ENCODE data around the gene MFSD6.
"Not testable (repeated sequence)": the region's sequence is repeated elsewhere in the genome, so short reads cannot be mapped to it uniquely, and the experiment has no call there.

- TF ChIP-seq, protein P1, sequence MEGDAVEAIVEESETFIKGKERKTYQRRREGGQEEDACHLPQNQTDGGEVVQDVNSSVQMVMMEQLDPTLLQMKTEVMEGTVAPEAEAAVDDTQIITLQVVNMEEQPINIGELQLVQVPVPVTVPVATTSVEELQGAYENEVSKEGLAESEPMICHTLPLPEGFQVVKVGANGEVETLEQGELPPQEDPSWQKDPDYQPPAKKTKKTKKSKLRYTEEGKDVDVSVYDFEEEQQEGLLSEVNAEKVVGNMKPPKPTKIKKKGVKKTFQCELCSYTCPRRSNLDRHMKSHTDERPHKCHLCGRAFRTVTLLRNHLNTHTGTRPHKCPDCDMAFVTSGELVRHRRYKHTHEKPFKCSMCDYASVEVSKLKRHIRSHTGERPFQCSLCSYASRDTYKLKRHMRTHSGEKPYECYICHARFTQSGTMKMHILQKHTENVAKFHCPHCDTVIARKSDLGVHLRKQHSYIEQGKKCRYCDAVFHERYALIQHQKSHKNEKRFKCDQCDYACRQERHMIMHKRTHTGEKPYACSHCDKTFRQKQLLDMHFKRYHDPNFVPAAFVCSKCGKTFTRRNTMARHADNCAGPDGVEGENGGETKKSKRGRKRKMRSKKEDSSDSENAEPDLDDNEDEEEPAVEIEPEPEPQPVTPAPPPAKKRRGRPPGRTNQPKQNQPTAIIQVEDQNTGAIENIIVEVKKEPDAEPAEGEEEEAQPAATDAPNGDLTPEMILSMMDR (IDR thresholded peaks at IDR 0.05; ENCODE audit: control extremely low read depth in 1 of 3, insufficient read depth in 1 of 3, low read depth in 1 of 3, low read length in 3 of 3): not testable (repeated sequence)
- TF ChIP-seq RFX5 (IDR thresholded peaks at IDR 0.05; ENCODE audit: borderline replicate concordance, low read depth, low read length); NANOG (IDR thresholded peaks at IDR 0.05; ENCODE audit: insufficient read depth, low read depth, low read length, poor library complexity, severe bottlenecking); TAF1 (IDR thresholded peaks at IDR 0.05; ENCODE audit: low read depth, low read length); EZH2 (IDR thresholded peaks at IDR 0.05; ENCODE audit: low read depth, low read length, severe bottlenecking); SP1 (IDR thresholded peaks at IDR 0.05; ENCODE audit: low read depth, low read length); EP300 (IDR thresholded peaks at IDR 0.05; ENCODE audit: borderline replicate concordance in 1 of 2, low read depth in 2 of 2, low read length in 2 of 2); POLR2AphosphoS5 (IDR thresholded peaks at IDR 0.05; ENCODE audit: low read depth, low read length); RAD21 (IDR thresholded peaks at IDR 0.05 in 1 of 2, conservative IDR thresholded peaks at IDR 0.05 in 1 of 2; ENCODE audit: low read depth in 2 of 2, low read length in 2 of 2); TBP (IDR thresholded peaks at IDR 0.05; ENCODE audit: low read depth, low read length); POLR2A (IDR thresholded peaks at IDR 0.05; ENCODE audit: control extremely low read depth in 1 of 2, low read depth in 2 of 2, low read length in 2 of 2); TCF12 (IDR thresholded peaks at IDR 0.05; ENCODE audit: low read depth, low read length): not testable (repeated sequence)
Measured at GRCh38 chr2:190494600-190495227, 86.6 kb downstream of the MFSD6 start.
